Measurements from ENCODE around the gene BANP. TPM values are rescaled to one million over a fixed set of nuclear protein-coding genes. Genes with fewer than 3 reads are reported as not detected.
A peak's percentile ranks its signal among the peaks of the same experiment; 100 is the strongest.
"Not testable (repeated sequence)": the region's sequence is repeated elsewhere in the genome, so short reads cannot be mapped to it uniquely, and the experiment has no call there.

Gene BANP
- total RNA-seq, 2 donors from 2014 or later: 31.3 to 59.2 TPM

DNA sequence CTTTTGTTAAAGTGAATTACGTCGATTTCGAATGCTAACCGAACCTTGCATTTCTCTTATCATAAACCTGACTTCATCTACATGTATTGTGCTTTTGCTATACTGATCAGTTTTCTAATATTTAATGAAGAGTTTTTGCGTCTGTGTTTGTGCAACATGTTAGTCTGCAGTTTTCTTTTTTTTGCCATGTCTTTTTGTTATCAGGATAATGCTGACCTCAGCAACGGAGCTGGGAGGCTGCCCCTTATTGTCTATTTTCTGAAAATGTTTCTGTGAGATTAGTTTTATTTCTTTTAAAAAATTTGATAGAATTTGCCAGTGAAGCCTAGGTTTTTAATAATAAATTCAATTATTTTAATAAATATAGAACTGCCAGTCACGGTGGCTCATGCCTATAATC lies 40.9 kb downstream of the BANP start:
- not testable (repeated sequence) for H3K9me3 Mint-ChIP-seq; H3K4me1 Mint-ChIP-seq (ENCODE audit: low read depth in 2 of 2); ATAC-seq; H3K27me3 Mint-ChIP-seq; H3K36me3 Mint-ChIP-seq; H3K27ac Mint-ChIP-seq; H3K4me3 Mint-ChIP-seq; DNase-seq (ENCODE audit: low spot score)

DNA sequence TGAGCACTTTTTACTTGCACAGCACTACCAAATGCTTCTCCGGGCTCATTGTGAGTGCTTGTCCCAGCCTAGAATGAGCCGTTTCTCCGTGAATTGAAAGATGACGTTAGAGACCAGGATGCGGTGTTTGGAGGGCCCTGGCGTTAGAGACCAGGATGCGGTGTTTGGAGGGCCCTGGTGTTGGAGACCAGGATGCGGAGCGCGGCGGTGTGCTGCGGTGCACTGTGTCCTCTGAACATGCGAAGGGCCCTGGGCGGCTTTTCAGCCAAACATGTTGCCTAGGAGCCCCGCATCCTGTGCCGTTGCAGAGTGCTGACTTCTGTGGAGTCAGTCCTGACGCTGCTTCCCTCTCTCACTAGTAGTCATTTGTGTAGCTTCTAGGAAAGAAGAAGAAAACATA lies 42.7 kb downstream of the BANP start:
- Mint-ChIP-seq H3K27ac (no peak overlapping the region), H3K4me3 (no peak overlapping the region), H3K36me3 (no peaks in the 10 kb centered on the region), H3K9me3 (no peaks in the 10 kb centered on the region), H3K27me3 (no peaks in the 10 kb centered on the region), H3K4me1 (ENCODE audit: low read depth in 2 of 2) (peaks cover 6 to 11% of the 10 kb centered on the region in 2 donors)
- no peak for DNase-seq (ENCODE audit: low spot score)
- no peak for ATAC-seq

DNA sequence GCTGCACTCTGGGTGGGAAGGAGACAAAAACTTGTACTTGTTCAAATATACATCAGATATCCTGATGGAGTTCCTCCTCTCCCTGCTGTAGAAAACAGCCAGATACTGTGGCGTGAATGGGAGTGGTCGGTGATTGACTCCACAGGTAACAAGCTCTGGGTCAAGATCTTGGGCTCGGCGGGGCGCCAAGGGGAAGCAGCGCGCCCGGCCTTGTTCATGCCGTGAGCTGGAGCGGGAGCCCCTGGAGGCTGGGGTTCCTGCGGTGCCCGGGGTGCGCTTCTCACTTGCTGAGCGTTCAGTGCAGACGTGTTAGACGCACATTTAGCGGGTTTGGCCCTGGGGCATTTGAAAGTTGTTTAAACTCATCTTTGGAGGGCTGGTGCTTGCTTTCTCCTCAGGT lies 44.4 kb downstream of the BANP start:
- Mint-ChIP-seq H3K36me3 (no peaks in the 10 kb centered on the region), H3K9me3 (no peaks in the 10 kb centered on the region), H3K27me3 (no peaks in the 10 kb centered on the region), H3K4me1 (ENCODE audit: low read depth in 2 of 2) (peaks cover 6 to 8% of the 10 kb centered on the region in 2 donors), H3K4me3 (no peak overlapping the region), H3K27ac (no peak overlapping the region)
- ATAC-seq (no peak), DNase-seq (ENCODE audit: low spot score) (no peak)

DNA sequence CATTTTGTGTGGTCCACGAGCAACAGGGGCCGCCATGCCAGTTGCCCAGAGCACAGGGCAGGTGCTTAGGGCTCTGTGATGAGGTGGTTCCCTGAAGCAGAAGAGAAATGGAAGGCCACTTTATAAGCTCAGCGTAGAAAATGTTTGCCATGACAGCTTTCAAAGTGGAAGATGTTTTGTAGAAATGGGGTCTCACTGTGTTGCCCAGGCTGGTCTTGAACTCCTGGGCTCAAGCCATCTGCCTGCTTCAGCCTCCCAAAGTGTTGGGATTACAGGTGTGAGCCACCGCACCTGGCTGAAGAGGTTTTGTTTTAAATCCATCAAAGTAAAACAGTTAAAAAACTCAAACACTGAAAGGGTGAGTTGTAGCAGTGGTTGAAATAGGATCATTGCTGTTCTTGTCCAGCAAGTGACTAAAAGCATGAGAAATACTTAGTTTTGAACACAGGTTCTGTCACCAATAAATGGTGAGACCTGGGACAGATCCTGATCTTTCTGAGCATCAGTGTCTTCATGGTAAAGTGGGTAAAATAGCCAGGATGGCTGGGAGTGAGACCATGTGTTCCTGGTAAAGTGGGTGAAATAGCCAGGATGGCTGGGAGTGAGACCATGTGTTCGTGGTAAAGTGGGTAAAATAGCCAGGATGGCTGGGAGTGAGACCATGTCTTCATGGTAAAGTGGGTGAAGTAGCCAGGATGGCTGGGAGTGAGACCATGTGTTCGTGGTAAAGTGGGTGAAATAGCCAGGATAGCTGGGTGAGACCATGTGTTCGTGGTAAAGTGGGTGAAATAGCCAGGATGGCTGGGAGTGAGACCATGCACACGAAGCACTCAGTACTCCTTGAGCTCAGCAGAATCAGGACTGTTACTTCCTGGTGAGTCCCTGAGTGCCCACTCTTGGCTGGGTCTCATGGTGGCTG lies 46.0 kb downstream of the BANP start:
- H3K27me3 Mint-ChIP-seq: no peaks in the 10 kb centered on the region
- no peaks in the 10 kb centered on the region for H3K36me3 Mint-ChIP-seq
- H3K4me3 Mint-ChIP-seq: no peak overlapping the region
- peaks cover 6 to 11% of the 10 kb centered on the region in 2 donors for H3K4me1 Mint-ChIP-seq (ENCODE audit: low read depth in 2 of 2)
- ATAC-seq (no peak), DNase-seq (ENCODE audit: low spot score) (no peak)
- no peaks in the 10 kb centered on the region for H3K9me3 Mint-ChIP-seq
- no peak overlapping the region for H3K27ac Mint-ChIP-seq

DNA sequence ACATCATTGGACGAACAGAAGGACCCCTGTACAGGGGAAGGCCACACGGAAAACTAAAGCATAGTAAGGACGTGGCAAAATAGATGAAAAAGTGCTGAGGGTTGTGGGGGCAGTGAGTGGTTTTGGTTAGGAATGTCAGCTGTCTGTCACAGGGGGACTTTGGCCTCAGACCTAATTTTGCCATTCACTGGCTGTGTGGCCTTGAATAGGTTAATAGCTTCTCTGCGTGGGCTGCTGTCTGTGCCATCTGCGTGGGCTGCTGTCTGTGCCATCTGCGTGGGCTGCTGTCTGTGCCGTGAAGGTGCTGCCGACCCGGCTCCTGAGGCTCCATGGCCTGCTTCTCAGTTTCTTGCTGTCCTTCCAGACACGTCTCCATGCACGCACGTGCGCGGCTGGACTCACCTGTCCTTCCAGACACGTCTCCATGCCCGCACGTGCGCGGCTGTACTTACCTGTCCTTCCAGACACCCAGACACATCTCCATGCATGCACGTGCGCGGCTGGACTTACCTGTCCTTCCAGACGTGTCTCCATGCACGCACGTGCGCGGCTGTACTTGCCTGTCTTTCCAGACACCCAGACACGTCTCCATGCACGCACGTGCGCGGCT lies 47.1 kb downstream of the BANP start:
- H3K9me3 Mint-ChIP-seq; H3K36me3 Mint-ChIP-seq; H3K4me3 Mint-ChIP-seq; H3K27me3 Mint-ChIP-seq; DNase-seq (ENCODE audit: low spot score); H3K27ac Mint-ChIP-seq; ATAC-seq: not testable (repeated sequence)
- peaks cover 6 to 13% of the 10 kb centered on the region in 2 donors for H3K4me1 Mint-ChIP-seq (ENCODE audit: low read depth in 2 of 2)

DNA sequence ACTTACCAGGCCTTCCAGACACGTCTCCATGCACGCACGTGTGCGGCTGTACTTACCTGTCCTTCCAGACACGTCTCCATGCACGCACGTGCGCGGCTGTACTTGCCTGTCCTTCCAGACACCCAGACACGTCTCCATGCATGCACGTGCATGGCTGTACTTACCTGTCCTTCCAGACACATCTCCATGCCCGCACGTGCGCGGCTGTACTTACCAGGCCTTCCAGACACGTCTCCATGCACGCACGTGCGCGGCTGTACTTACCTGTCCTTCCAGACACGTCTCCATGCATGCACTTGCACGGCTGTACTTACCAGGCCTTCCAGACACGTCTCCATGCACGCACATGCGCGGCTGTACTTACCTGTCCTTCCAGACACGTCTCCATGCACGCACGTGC lies 47.8 kb downstream of the BANP start:
- peaks cover 7 to 13% of the 10 kb centered on the region in 2 donors for H3K4me1 Mint-ChIP-seq (ENCODE audit: low read depth in 2 of 2)
- DNase-seq (ENCODE audit: low spot score); H3K27ac Mint-ChIP-seq; H3K36me3 Mint-ChIP-seq; H3K9me3 Mint-ChIP-seq; H3K4me3 Mint-ChIP-seq; ATAC-seq; H3K27me3 Mint-ChIP-seq: not testable (repeated sequence)

DNA sequence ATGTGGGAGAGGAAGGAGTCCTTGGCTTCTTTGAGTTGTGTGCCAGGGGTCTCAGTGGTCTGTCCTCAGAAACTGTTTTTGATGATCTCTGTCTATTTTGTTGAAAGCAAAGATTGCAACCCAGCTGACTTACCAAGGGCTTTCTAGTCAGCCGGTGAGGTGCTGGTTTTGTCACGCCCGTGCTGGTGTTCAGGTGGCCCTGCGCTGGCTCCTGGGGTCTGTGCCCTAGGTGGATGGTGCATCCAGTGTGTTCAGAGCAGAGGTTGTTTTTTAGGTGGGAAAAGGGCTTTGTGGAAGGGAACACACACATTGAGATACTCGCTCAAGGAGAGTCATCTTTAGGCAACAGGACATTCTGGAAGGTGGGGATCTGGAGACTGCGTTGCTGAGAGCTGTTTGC lies 51.0 kb downstream of the BANP start:
- no peak overlapping the region for H3K4me3 Mint-ChIP-seq
- no peaks in the 10 kb centered on the region for H3K9me3 Mint-ChIP-seq
- H3K36me3 Mint-ChIP-seq: peaks cover 5% of the 10 kb centered on the region
- no peaks in the 10 kb centered on the region for H3K27me3 Mint-ChIP-seq
- ATAC-seq (no peak), DNase-seq (ENCODE audit: low spot score) (no peak)
- peak overlapping the region in 1 of 2 donors; percentile 40 for H3K27ac Mint-ChIP-seq
- peaks cover 9 to 23% of the 10 kb centered on the region in 2 donors for H3K4me1 Mint-ChIP-seq (ENCODE audit: low read depth in 2 of 2)

DNA sequence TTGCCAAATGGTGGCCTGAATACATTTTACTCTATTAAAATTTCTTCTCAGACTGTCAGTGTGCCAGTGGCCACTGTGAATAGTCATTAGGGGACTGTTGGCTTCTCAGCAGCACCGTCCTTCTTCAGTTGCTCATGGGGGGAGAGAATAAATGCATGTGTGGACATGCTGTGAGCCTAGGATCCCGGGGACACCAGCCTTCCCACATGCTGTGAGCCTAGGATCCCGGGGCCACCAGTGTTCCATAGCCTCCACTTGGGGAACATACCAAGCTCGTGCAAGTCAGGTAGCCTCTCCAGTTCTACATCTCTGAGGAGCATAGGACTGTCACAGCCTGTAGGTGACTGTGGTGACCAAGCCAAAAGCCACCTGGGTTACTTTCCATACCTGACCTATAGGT lies 51.5 kb downstream of the BANP start:
- H3K4me1 Mint-ChIP-seq (ENCODE audit: low read depth in 2 of 2): peaks cover 6 to 19% of the 10 kb centered on the region in 2 donors
- H3K36me3 Mint-ChIP-seq: peaks cover 5% of the 10 kb centered on the region
- no peak for DNase-seq (ENCODE audit: low spot score)
- ATAC-seq: no peak
- H3K27me3 Mint-ChIP-seq: no peaks in the 10 kb centered on the region
- no peak overlapping the region for H3K4me3 Mint-ChIP-seq
- H3K27ac Mint-ChIP-seq: no peak overlapping the region
- H3K9me3 Mint-ChIP-seq: no peaks in the 10 kb centered on the region

DNA sequence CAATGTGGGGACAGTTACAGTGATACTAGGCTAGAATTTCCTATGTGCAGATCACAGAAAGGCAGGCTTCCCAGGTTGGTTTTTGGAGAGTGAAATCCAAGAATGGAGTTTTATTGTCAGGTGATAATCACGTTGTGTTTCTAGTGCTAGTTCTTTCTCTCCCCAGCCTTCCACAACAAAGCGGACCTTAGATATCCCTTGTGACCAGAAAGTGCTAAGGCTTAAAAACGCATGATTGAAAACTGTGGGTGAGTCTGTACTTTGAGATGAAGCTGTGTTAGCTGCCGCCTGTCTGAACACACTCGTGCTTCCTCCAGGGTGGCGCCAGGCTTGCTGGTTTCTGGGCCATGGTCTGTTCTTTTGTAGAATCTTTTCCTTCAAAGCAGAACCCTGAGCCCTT lies 52.1 kb downstream of the BANP start:
- Mint-ChIP-seq H3K4me3 (no peak overlapping the region), H3K27me3 (no peaks in the 10 kb centered on the region), H3K27ac (no peak overlapping the region), H3K9me3 (no peaks in the 10 kb centered on the region), H3K36me3 (peaks cover 5% of the 10 kb centered on the region), H3K4me1 (ENCODE audit: low read depth in 2 of 2) (peaks cover 6 to 15% of the 10 kb centered on the region in 2 donors)
- DNase-seq (ENCODE audit: low spot score): no peak
- no peak for ATAC-seq

DNA sequence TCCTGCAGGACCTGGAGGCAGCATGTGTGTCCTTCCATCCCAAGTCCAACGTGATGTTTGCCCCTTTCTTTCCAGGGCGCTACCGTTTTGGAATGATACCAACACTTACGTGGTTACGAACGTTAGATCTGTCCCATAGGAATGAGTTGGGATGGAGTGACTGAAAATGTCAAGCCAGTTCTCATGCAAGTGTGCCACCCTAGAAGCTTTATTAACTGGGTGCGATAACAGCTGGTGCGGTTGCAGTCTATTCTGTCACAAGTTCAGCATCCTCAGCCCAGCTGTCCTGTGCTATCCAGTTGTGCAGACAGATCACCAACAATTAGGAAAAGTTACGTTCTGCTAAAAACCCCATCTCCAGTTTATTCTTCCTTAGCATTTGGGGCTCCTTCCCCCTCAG lies 52.5 kb downstream of the BANP start:
- H3K4me3 Mint-ChIP-seq: no peak overlapping the region
- no peaks in the 10 kb centered on the region for H3K27me3 Mint-ChIP-seq
- no peaks in the 10 kb centered on the region for H3K9me3 Mint-ChIP-seq
- H3K27ac Mint-ChIP-seq: no peak overlapping the region
- H3K36me3 Mint-ChIP-seq: peaks cover 5% of the 10 kb centered on the region
- peaks cover 6 to 15% of the 10 kb centered on the region in 2 donors for H3K4me1 Mint-ChIP-seq (ENCODE audit: low read depth in 2 of 2)
- no peak for DNase-seq (ENCODE audit: low spot score)
- ATAC-seq: no peak

DNA sequence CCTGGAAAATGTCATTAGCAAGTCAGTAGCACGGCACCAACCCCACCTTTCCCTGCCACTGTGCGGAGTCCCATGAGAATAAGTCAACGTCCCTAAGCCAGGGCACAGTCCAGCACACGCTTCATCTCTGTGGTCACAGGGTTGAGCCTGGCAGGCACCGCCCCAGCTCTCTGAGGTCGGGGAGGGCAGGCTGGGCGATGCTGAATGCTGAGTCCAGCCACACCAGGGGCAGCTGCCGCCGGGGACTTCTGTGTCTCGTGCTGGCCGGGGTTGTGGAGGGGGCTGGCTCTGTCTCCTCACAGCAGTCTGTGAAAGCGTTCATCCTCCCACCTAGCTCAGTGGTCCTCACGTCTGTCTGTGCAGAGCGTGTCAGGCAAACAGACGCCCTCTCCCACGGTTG lies 53.2 kb downstream of the BANP start:
- no peak overlapping the region for H3K27ac Mint-ChIP-seq
- DNase-seq (ENCODE audit: low spot score): no peak
- H3K9me3 Mint-ChIP-seq: no peaks in the 10 kb centered on the region

DNA sequence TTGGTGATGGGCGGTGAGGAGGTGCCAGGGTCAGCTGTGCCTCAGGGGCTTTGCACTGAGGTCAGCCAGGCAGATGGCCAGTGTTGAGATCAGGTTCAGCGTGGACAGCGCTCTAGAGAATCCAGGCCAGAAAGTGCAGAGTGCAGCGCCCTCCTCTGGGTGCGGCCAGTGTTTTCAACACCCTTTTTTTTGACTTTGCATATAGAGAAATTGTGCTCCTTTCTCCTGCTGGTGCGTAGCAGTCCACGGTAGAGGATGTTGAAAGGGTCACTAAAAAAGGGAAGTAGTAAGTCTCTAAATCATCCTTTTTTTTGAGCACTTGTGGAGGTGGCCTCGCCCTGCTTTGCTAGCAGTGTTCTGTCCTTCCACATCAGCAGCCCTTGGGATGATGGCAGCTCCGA lies 53.9 kb downstream of the BANP start:
- Mint-ChIP-seq H3K36me3 (peaks cover 5% of the 10 kb centered on the region), H3K27me3 (no peaks in the 10 kb centered on the region), H3K9me3 (no peaks in the 10 kb centered on the region), H3K4me1 (ENCODE audit: low read depth in 2 of 2) (peaks cover 6 to 19% of the 10 kb centered on the region in 2 donors), H3K4me3 (no peak overlapping the region), H3K27ac (no peak overlapping the region)
- DNase-seq (ENCODE audit: low spot score) (no peak), ATAC-seq (no peak)

More for the DNA sequence above, 53.2 kb downstream of the BANP start:
- Mint-ChIP-seq H3K27me3 (no peaks in the 10 kb centered on the region), H3K36me3 (peaks cover 5% of the 10 kb centered on the region), H3K4me1 (ENCODE audit: low read depth in 2 of 2) (peaks cover 6 to 15% of the 10 kb centered on the region in 2 donors), H3K4me3 (no peak overlapping the region)
- peak in 1 of 2 donors; percentile 6 for ATAC-seq

DNA sequence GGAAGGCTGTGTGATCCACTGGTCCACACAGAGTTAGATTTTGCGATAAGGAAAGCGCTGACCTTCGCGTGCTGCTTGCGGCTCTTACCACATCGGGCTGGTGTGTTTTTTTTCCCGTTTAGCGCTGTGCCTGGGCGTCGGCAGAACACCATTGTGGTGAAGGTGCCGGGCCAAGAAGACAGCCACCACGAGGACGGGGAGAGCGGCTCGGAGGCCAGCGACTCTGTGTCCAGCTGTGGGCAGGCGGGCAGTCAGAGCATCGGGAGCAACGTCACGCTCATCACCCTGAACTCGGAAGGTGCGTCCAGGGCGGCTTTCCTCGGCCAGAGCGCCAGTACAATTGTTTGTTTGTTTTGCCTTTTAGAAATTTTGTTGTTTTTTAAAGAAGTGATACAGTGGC lies 54.7 kb downstream of the BANP start:
- DNase-seq (ENCODE audit: low spot score): no peak
- H3K27me3 Mint-ChIP-seq: no peaks in the 10 kb centered on the region
- H3K4me1 Mint-ChIP-seq (ENCODE audit: low read depth in 2 of 2): peaks cover 6 to 22% of the 10 kb centered on the region in 2 donors
- ATAC-seq: peak in 1 of 2 donors; percentile 60
- no peaks in the 10 kb centered on the region for H3K9me3 Mint-ChIP-seq
- H3K27ac Mint-ChIP-seq: peak overlapping the region in 1 of 2 donors; percentile 53
- peaks cover 5% of the 10 kb centered on the region for H3K36me3 Mint-ChIP-seq
- no peak overlapping the region for H3K4me3 Mint-ChIP-seq

DNA sequence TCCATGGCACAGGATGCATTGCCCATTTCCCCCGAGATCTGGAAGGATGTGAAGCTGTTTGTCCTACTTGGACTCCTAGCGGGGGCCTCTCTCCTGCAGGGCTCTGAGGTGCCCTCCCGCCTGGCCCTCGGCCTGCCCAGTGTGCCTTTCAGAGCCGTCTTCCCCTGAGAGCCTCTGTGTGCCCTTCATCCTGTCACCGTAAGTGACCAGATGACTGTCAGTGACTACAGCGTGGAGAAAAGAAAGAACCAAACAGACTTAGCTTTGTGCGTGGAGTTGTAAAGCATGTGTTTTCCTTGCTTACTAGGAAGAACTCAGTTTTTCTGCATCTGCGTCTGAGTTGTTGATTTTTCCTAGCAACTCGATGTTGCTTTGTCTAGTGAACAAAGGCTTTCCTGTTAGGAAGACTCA lies 56.1 kb downstream of the BANP start:
- H3K9me3 Mint-ChIP-seq: no peaks in the 10 kb centered on the region
- no peak overlapping the region for H3K4me3 Mint-ChIP-seq
- no peak for ATAC-seq
- peaks cover 6 to 18% of the 10 kb centered on the region in 2 donors for H3K4me1 Mint-ChIP-seq (ENCODE audit: low read depth in 2 of 2)
- H3K27ac Mint-ChIP-seq: no peak overlapping the region
- no peaks in the 10 kb centered on the region for H3K27me3 Mint-ChIP-seq
- no peak for DNase-seq (ENCODE audit: low spot score)
- peaks cover 5% of the 10 kb centered on the region for H3K36me3 Mint-ChIP-seq

Data from natural killer cell treated with Interleukin-12 subunit alpha and Interleukin-12 subunit beta and Interleukin-15 and Interleukin-18, amount 100 ng/mL, for 72 hours (primary cell).